ENCODE data around the gene KRT6A.

The KRT6A gene

DNA sequence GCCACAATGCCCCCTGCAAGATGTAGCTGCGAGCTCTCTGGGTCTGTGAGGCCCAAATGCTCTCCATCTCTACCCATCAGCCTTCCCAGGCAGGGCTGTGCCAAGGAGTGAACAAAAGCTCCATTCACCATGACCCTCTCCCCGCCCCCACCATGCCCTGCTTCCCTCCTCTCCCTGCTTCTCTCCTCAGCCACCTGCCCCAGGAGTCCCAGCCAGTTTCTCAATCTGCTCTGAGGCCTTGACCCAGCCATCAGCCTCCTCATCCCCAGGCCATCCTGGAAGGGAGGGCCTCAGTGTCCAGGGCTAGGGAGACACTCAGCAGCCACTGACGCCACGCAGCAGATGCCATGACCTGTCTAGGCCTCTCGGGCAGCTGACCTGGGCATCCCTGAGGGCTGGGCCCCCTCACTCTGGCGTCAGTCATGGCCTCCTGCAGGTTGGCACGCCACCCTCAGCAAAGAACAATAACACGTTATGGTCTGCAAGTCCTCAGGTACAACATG, 35.6 kb upstream of the KRT6A start:
- peaks cover 5% of the 10 kb centered on the region for H3K4me1 Mint-ChIP-seq
- H3K36me3 Mint-ChIP-seq: no peaks in the 10 kb centered on the region
- no peaks in the 10 kb centered on the region for H3K9me3 Mint-ChIP-seq
- H3K27ac Mint-ChIP-seq: no peak overlapping the region
- no peak overlapping the region for H3K4me3 Mint-ChIP-seq
- H3K27me3 Mint-ChIP-seq: no peaks in the 10 kb centered on the region

- no peaks in the 10 kb centered on the region for H3K27me3 Mint-ChIP-seq
- peaks cover 5% of the 10 kb centered on the region for H3K4me1 Mint-ChIP-seq
- H3K4me3 Mint-ChIP-seq: no peak overlapping the region
- H3K36me3 Mint-ChIP-seq: no peaks in the 10 kb centered on the region
- no peak overlapping the region for H3K27ac Mint-ChIP-seq
- no peaks in the 10 kb centered on the region for H3K9me3 Mint-ChIP-seq
Measured at GRCh38 chr12:52527121-52527800, 34.2 kb upstream of the KRT6A start.

GRCh38 chr12:52526511-52526951, 33.5 kb upstream of the KRT6A start:
- H3K4me1 Mint-ChIP-seq: peaks cover 5% of the 10 kb centered on the region
- no peak overlapping the region for H3K4me3 Mint-ChIP-seq
- H3K27me3 Mint-ChIP-seq: no peaks in the 10 kb centered on the region
- H3K9me3 Mint-ChIP-seq: no peaks in the 10 kb centered on the region
- no peak overlapping the region for H3K27ac Mint-ChIP-seq
- no peaks in the 10 kb centered on the region for H3K36me3 Mint-ChIP-seq

- Mint-ChIP-seq H3K4me3 (no peak overlapping the region), H3K27ac (no peak overlapping the region), H3K27me3 (no peaks in the 10 kb centered on the region), H3K4me1 (peaks cover 5% of the 10 kb centered on the region), H3K36me3 (no peaks in the 10 kb centered on the region), H3K9me3 (no peaks in the 10 kb centered on the region)
Measured at GRCh38 chr12:52525661-52526499, 32.8 kb upstream of the KRT6A start.

DNA sequence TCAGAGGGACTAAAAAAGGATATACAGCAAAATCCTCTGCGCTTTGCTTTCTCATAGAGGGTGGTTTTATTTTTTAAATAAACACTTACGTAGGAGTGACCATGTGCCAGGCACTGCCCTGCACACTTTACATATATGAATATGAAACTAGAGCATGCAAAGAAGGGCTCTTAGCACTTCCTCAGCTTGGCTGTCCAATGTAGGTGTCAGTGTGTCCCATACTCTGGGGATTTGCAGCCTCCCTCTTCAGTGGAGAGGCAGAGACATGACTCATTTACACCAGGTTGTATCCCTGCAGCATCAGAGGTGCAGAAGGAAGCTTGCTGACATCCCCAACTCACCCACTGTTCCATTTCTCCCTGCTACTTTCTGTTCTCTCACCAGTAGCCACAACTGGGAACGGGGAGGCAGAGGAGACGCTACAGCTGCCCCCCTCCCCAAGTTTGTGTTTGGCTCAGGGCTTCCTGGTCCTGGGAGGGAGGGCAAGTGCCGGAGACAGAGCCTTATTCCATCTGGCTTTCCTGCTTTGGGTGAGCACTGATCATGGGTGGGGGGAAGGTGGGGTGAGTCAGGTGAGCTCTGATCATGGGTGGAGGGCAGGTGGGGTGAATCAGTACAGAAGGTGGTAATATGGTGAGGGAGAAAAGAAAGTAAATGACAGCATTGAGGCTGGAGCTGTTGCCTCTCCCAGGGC, 32.0 kb upstream of the KRT6A start:
- H3K4me3 Mint-ChIP-seq: no peak overlapping the region
- no peaks in the 10 kb centered on the region for H3K36me3 Mint-ChIP-seq
- H3K27ac Mint-ChIP-seq: no peak overlapping the region
- H3K9me3 Mint-ChIP-seq: no peaks in the 10 kb centered on the region
- H3K4me1 Mint-ChIP-seq: peaks cover 5% of the 10 kb centered on the region
- no peaks in the 10 kb centered on the region for H3K27me3 Mint-ChIP-seq

- H3K27ac Mint-ChIP-seq: no peak overlapping the region
- H3K4me1 Mint-ChIP-seq: peaks cover 5% of the 10 kb centered on the region
- no peak overlapping the region for H3K4me3 Mint-ChIP-seq
- no peaks in the 10 kb centered on the region for H3K27me3 Mint-ChIP-seq
- H3K9me3 Mint-ChIP-seq: no peaks in the 10 kb centered on the region
- H3K36me3 Mint-ChIP-seq: no peaks in the 10 kb centered on the region
Measured at GRCh38 chr12:52524241-52524897, 31.3 kb upstream of the KRT6A start.

DNA sequence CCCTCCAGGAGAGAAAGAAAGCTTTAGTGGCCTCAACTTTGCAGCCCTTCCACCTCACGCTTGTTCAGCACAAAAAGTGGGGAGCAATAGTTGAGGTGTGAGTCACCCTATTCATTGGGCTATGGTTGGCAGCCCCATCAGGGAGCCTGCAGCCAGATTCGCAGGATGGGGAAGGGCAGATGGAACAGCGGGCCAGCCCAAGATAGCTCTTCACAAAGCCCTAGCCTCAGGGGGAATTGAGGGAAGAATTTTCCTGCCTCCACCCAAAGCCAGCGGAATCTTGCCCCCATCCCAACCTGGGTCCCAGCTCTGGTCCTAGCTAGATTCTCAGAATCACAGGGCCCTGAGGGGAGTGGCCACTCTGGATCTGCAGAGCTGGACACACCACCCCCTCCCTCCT, 30.8 kb upstream of the KRT6A start:
- H3K4me3 Mint-ChIP-seq: no peak overlapping the region
- no peaks in the 10 kb centered on the region for H3K9me3 Mint-ChIP-seq
- H3K36me3 Mint-ChIP-seq: no peaks in the 10 kb centered on the region
- no peak overlapping the region for H3K27ac Mint-ChIP-seq
- no peaks in the 10 kb centered on the region for H3K27me3 Mint-ChIP-seq
- peaks cover 5% of the 10 kb centered on the region for H3K4me1 Mint-ChIP-seq

DNA sequence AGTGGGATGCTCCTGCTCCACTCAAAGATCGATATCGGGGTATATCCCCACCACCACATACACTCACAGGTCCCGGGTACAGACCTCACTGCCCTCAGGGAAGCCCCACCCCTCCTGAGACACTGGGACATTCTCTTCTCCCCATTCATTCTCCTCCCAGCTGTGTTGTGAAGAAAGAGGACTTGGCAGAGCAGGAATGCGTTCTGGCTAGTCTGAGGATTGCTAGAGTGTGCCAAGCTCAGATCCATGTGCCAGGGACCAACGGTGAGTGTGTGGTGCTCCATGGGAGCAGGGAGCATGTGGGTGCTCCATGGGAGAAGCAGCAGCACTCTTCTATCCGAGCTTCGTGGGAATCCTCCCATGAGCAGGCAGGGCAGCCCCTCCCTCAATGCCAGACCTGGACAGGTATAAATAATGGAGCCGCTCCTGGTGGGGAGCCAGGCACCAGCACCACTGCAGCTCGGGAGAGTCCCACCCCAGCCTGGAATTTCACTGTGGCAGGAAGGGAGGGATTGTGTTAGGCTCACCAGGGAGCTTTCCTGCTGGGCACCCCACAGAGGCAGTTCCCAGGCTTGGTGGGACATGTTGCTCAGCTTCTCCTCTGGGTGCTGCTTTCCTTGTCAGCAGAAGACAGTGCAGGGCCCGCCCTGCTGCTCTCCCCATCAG, 29.4 kb upstream of the KRT6A start:
- no peaks in the 10 kb centered on the region for H3K36me3 Mint-ChIP-seq

GRCh38 chr12:52521568-52522266, 28.7 kb upstream of the KRT6A start:
- Mint-ChIP-seq H3K36me3 (no peaks in the 10 kb centered on the region), H3K4me1 (peaks cover 3% of the 10 kb centered on the region), H3K4me3 (no peak overlapping the region), H3K9me3 (no peaks in the 10 kb centered on the region), H3K27ac (no peak overlapping the region), H3K27me3 (no peaks in the 10 kb centered on the region)

More for the DNA sequence above, 29.4 kb upstream of the KRT6A start:
- Mint-ChIP-seq H3K9me3 (no peaks in the 10 kb centered on the region), H3K27ac (no peak overlapping the region), H3K4me3 (no peak overlapping the region), H3K27me3 (no peaks in the 10 kb centered on the region), H3K4me1 (peaks cover 5% of the 10 kb centered on the region)

- Mint-ChIP-seq H3K27me3 (no peaks in the 10 kb centered on the region), H3K4me1 (no peaks in the 10 kb centered on the region), H3K36me3 (no peaks in the 10 kb centered on the region), H3K9me3 (no peaks in the 10 kb centered on the region), H3K27ac (no peak overlapping the region), H3K4me3 (no peak overlapping the region)
Measured at GRCh38 chr12:52521175-52521567, 28.1 kb upstream of the KRT6A start.

- no peak within 1 kb of the TSS for H3K27ac Mint-ChIP-seq
- H3K9me3 Mint-ChIP-seq: no peaks in the 10 kb centered on the region
- H3K27me3 Mint-ChIP-seq: no peaks in the 10 kb centered on the region
- no peak within 1 kb of the TSS for H3K4me3 Mint-ChIP-seq
- no peaks in the 10 kb centered on the region for H3K4me1 Mint-ChIP-seq
- no peaks in the 10 kb centered on the region for H3K36me3 Mint-ChIP-seq
Measured at GRCh38 chr12:52519826-52520662, 27.0 kb upstream of the KRT6A start, which contains the start of gene KRT5. Gene KRT5, minus strand, starts transcription at chr12:52520394. Its CDS starts 98 bp downstream, at chr12:52520296.

DNA sequence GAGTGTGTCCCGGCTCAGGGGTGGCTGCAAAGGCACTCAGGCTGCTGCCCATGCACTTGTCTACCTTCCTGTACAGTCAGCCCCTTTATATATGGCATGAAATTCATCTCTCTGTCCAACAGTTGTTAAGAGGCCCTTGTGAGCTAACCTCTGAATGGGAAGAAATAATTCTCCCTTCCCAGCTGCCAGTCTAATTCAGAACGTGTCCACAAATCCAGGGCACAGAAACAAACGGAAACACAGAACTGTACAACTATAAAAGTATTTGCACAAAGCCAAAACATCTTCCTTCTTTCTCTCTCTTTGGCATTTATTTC, 26.3 kb upstream of the KRT6A start:
- Mint-ChIP-seq H3K27me3 (no peaks in the 10 kb centered on the region), H3K27ac (no peak overlapping the region), H3K9me3 (no peaks in the 10 kb centered on the region)

DNA sequence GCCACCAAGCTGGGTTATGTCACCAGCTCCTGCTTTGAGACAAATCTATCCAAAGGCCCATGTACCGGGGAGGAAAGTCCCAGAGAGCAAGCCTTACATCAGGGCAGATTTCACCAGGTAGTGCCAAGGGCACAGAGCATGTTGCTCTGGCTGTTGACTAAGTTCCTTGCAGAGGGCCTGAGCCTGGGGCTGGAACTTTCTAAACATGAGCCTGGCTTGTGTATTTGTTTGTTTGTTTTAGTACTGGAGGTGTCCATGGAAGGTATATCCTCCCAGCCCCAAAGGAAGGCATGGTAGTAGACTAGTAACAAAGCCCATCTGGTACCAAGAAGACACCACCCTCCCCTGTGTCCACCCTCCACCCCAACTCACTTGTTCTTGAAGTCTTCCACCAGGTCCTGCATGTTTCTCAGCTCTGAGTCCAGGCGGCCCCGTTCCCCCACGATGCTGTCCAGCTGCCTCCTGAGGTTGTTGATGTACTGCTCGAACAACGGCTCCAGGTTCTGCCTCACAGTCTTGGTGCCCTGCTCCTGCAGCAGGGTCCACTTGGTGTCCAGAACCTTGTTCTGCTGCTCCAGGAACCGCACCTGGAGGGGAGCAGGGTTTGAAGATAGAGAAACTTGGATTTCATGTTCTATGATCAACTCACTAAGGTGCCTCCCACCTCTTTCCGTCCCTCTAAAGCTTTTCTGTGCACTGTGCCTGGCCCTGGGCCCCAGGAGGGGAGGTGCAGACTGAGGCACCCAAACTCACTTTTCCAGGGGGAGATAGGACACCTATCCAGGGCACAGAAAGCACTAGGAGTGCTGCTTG, 25.7 kb upstream of the KRT6A start:
- no peaks in the 10 kb centered on the region for H3K4me1 Mint-ChIP-seq
- H3K9me3 Mint-ChIP-seq: no peaks in the 10 kb centered on the region
- H3K27ac Mint-ChIP-seq: no peak overlapping the region
- no peaks in the 10 kb centered on the region for H3K36me3 Mint-ChIP-seq
- no peaks in the 10 kb centered on the region for H3K27me3 Mint-ChIP-seq
- H3K4me3 Mint-ChIP-seq: no peak overlapping the region

More for the DNA sequence above, 26.3 kb upstream of the KRT6A start:
- Mint-ChIP-seq H3K36me3 (no peaks in the 10 kb centered on the region), H3K4me1 (no peaks in the 10 kb centered on the region), H3K4me3 (no peak overlapping the region)
